Measurements from ENCODE around the gene SFXN1.

SFXN1 gene

DNA sequence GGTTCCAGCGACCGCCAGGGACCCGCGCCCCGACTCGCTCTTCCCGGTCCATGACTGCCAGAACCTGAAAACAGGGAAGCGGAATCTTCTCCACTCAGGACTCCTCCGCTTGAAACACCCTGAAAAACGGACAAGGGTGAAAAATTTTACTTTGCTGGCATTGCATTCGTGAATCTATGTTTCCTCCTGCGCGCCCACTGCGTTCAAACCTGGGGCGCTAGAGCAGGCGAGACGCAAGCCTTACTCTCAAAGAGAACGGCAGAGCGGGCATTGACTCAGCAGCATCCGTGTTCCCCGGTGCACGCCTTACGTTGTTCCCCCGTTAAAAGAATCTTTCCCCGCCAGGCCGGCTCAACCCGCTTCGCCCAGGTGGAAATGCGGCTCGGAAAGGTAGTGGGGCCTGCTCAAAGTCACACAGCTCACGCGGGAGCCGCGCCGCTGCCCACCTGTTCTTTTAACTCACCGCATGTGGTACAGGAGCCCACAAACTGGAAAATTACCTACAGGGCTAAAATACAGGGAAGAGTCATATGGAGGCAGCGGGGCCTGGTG lies 33.4 kb upstream of the SFXN1 start:
- TF ChIP-seq ZBTB7A (IDR thresholded peaks at IDR 0.05; ENCODE audit: low read depth) = no peak
- TF ChIP-seq TCF12 (IDR thresholded peaks at IDR 0.05; ENCODE audit: low read depth) = no peak
- no peak for TF ChIP-seq CEBPB (IDR thresholded peaks at IDR 0.05)
- no peak for TF ChIP-seq TAF1 (IDR thresholded peaks at IDR 0.05; ENCODE audit: low read depth)
- TF ChIP-seq, protein P1, sequence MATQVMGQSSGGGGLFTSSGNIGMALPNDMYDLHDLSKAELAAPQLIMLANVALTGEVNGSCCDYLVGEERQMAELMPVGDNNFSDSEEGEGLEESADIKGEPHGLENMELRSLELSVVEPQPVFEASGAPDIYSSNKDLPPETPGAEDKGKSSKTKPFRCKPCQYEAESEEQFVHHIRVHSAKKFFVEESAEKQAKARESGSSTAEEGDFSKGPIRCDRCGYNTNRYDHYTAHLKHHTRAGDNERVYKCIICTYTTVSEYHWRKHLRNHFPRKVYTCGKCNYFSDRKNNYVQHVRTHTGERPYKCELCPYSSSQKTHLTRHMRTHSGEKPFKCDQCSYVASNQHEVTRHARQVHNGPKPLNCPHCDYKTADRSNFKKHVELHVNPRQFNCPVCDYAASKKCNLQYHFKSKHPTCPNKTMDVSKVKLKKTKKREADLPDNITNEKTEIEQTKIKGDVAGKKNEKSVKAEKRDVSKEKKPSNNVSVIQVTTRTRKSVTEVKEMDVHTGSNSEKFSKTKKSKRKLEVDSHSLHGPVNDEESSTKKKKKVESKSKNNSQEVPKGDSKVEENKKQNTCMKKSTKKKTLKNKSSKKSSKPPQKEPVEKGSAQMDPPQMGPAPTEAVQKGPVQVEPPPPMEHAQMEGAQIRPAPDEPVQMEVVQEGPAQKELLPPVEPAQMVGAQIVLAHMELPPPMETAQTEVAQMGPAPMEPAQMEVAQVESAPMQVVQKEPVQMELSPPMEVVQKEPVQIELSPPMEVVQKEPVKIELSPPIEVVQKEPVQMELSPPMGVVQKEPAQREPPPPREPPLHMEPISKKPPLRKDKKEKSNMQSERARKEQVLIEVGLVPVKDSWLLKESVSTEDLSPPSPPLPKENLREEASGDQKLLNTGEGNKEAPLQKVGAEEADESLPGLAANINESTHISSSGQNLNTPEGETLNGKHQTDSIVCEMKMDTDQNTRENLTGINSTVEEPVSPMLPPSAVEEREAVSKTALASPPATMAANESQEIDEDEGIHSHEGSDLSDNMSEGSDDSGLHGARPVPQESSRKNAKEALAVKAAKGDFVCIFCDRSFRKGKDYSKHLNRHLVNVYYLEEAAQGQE (IDR thresholded peaks at IDR 0.05; ENCODE audit: low read depth) = no peak
- no peak for TF ChIP-seq CREB1 (IDR thresholded peaks at IDR 0.05; ENCODE audit: low read depth)
- TF ChIP-seq RAD21 (IDR thresholded peaks at IDR 0.05; ENCODE audit: low read depth) = no peak
- TF ChIP-seq USF1 (IDR thresholded peaks at IDR 0.05) = no peak
- TF ChIP-seq MAX (IDR thresholded peaks at IDR 0.05) = no peak
- no peak for TF ChIP-seq YY1 (IDR thresholded peaks at IDR 0.05; ENCODE audit: low read depth)
- no peak for TF ChIP-seq NFIC (IDR thresholded peaks at IDR 0.05)
- no peak for TF ChIP-seq EGR1 (IDR thresholded peaks at IDR 0.05)
- no peak for TF ChIP-seq FOXM1 (IDR thresholded peaks at IDR 0.05; ENCODE audit: borderline replicate concordance, low read depth)
- no peak for TF ChIP-seq TEAD4 (IDR thresholded peaks at IDR 0.05)

DNA sequence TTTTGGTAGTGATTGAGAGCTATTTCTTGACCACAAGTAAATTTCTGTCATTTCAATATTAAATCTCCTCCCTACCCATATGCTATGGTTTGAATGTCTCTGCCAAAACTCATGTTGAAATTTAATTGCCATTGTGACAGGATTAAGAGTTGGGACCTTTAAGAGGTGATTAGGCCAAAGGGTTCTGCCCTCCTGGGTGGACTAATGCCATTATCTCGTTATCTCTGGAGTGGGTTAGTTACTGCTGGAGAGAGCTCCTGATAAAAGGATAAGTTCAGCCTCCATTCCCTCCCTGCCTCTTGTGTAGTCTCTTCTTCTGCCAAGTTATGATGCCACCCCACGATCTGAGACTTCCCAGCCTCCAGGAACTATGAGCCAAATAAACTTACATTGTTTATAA lies 30.8 kb upstream of the SFXN1 start:
- TF ChIP-seq, protein P1 (IDR thresholded peaks at IDR 0.05; ENCODE audit: low read depth) = no peak
- TF ChIP-seq ZBTB7A (IDR thresholded peaks at IDR 0.05; ENCODE audit: low read depth) = no peak
- no peak for TF ChIP-seq YY1 (IDR thresholded peaks at IDR 0.05; ENCODE audit: low read depth)
- no peak for TF ChIP-seq TAF1 (IDR thresholded peaks at IDR 0.05; ENCODE audit: low read depth)
- no peak for TF ChIP-seq MAX (IDR thresholded peaks at IDR 0.05)
- TF ChIP-seq TCF12 (IDR thresholded peaks at IDR 0.05; ENCODE audit: low read depth) = no peak
- no peak for TF ChIP-seq FOXM1 (IDR thresholded peaks at IDR 0.05; ENCODE audit: borderline replicate concordance, low read depth)
- no peak for TF ChIP-seq CEBPB (IDR thresholded peaks at IDR 0.05)
- TF ChIP-seq CREB1 (IDR thresholded peaks at IDR 0.05; ENCODE audit: low read depth) = no peak
- TF ChIP-seq NFIC (IDR thresholded peaks at IDR 0.05) = no peak

DNA sequence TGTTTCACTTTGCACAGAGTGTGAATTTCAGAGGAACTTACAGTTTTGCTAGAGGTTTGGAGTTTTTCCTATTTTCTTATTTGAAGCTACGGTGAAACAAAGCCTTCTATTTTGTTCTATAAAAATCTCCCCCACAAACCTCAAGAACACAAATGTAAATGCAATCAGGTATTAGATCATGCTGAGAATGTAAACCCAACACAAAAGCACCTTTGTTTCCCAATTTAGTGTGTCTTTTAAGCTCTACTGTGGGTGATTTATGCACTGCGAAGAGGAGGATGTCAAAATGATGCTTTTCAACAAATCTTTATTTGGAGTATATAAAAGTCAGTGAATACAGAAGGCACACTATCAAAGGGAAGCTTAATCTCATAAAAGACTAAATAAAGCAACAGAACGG lies 30.1 kb upstream of the SFXN1 start:
- TF ChIP-seq ZBTB7A (IDR thresholded peaks at IDR 0.05; ENCODE audit: low read depth) (no peak), YY1 (IDR thresholded peaks at IDR 0.05; ENCODE audit: low read depth) (no peak), CREB1 (IDR thresholded peaks at IDR 0.05; ENCODE audit: low read depth) (no peak), RAD21 (IDR thresholded peaks at IDR 0.05; ENCODE audit: low read depth) (no peak), USF1 (IDR thresholded peaks at IDR 0.05) (no peak), EP300 (IDR thresholded peaks at IDR 0.05; ENCODE audit: borderline replicate concordance) (no peak), FOXM1 (IDR thresholded peaks at IDR 0.05; ENCODE audit: borderline replicate concordance, low read depth) (no peak)
- TF ChIP-seq, protein P1 (IDR thresholded peaks at IDR 0.05; ENCODE audit: low read depth) = no peak

DNA sequence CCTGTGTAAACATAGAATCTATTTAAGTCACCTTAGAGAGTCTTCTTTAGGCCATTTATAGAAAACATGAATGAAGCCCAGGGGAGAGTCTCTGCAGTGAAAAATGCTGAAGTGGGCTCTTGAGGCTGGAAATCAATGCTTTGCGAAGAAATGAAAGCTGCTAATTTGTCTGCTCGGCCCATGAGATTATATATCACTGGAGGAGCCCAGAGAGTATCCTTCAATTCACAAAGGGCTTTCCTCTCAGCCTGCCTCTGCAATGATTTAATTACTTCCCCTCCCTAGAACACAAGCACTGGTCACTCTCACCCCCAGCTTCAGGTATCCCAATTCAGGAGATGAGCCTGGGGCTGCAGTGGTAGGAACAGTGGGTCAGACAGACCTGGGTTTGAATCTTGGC lies 26.2 kb upstream of the SFXN1 start:
- TF ChIP-seq TEAD4 (IDR thresholded peaks at IDR 0.05) (no peak), RAD21 (IDR thresholded peaks at IDR 0.05; ENCODE audit: low read depth) (no peak), USF1 (IDR thresholded peaks at IDR 0.05) (no peak), EP300 (IDR thresholded peaks at IDR 0.05; ENCODE audit: borderline replicate concordance) (no peak), YY1 (IDR thresholded peaks at IDR 0.05; ENCODE audit: low read depth) (no peak), CEBPB (IDR thresholded peaks at IDR 0.05) (no peak), TAF1 (IDR thresholded peaks at IDR 0.05; ENCODE audit: low read depth) (no peak), NFIC (IDR thresholded peaks at IDR 0.05) (no peak), TCF12 (IDR thresholded peaks at IDR 0.05; ENCODE audit: low read depth) (no peak), FOXM1 (IDR thresholded peaks at IDR 0.05; ENCODE audit: borderline replicate concordance, low read depth) (no peak), ZBTB7A (IDR thresholded peaks at IDR 0.05; ENCODE audit: low read depth) (no peak), EGR1 (IDR thresholded peaks at IDR 0.05) (no peak), MAX (IDR thresholded peaks at IDR 0.05) (no peak), CREB1 (IDR thresholded peaks at IDR 0.05; ENCODE audit: low read depth) (no peak)
- TF ChIP-seq, protein P1 (IDR thresholded peaks at IDR 0.05; ENCODE audit: low read depth) = no peak

Measured in Ishikawa (cell line).